Panc1 (cell line): ENCODE data around the gene C19orf25. TPM values are rescaled to one million over a fixed set of nuclear protein-coding genes. Genes with fewer than 3 reads are reported as not detected.

ENCODE experiments used
- ATAC-seq: fragments of 200-7000 bp; cut with Tn5 transposase; 2 replicates; pipeline ENCODE4 v1.9.1; 2020; ENCODE audit warnings: mild to moderate bottlenecking, moderate library complexity
- BruUV-seq: library from RNA; stranded (reverse); fragments of 400-500 nt; replicated peaks from 2 replicates; lab custom pipeline; 2021; lab: Mats Ljungman, UMichigan
- CTCF ChIA-PET: fragments of 300-600 bp; sonication (Branson Sonifier 250); formaldehyde crosslinking; loops from one replicate; lab custom pipeline; 2022; ENCODE audit warnings: antibody characterized with exemption; lab: Charles Lee
- POLR2A ChIA-PET: fragments of 300-600 bp; sonication (Branson Sonifier 250); formaldehyde crosslinking; loops from one replicate; lab custom pipeline; 2022; ENCODE audit warnings: antibody characterized with exemption; lab: Charles Lee
- DNase-seq: peaks from one replicate; pipeline ENCODE4 v3.0.0-alpha.2; 2010; ENCODE audit warnings: low read depth, low spot score
- H3K27ac ChIP-seq: 2 replicates; pipeline ENCODE4 v1.5.1; 2011; ENCODE audit warnings: mild to moderate bottlenecking, low read length, inconsistent platforms
- H3K27me3 ChIP-seq: fragments of 200-500 bp; sonication (Bioruptor generic); 2 replicates; pipeline ENCODE4 v1.6.0; 2014; ENCODE audit warnings: low read length, inconsistent platforms; ENCODE audit not compliant: control insufficient read depth, insufficient read depth
- H3K36me3 ChIP-seq: fragments of 200-500 bp; sonication (Bioruptor generic); 2 replicates; pipeline ENCODE4 v1.5.1; 2014; ENCODE audit warnings: inconsistent platforms, mild to moderate bottlenecking, low read length, moderate library complexity; ENCODE audit not compliant: control insufficient read depth, insufficient read depth
- H3K4me1 ChIP-seq: 2 replicates; pipeline ENCODE4 v1.5.1; 2011; ENCODE audit warnings: inconsistent platforms, mild to moderate bottlenecking, low read length, moderate library complexity; ENCODE audit not compliant: control insufficient read depth, insufficient read depth
- H3K4me3 ChIP-seq, 2 experiments: 2 replicates each; pipeline ENCODE4 v1.5.1; 2011 to 2012; ENCODE audit warnings: low read depth in 2 of 2, low read length in 2 of 2, mild to moderate bottlenecking in 2 of 2, inconsistent platforms in 1 of 2, moderate library complexity in 1 of 2
- H3K9me3 ChIP-seq: fragments of 200-500 bp; sonication (Bioruptor generic); 2 replicates; pipeline ENCODE4 v1.5.1; 2014; ENCODE audit warnings: low read depth, mild to moderate bottlenecking, inconsistent platforms, low read length, moderate library complexity; ENCODE audit not compliant: control insufficient read depth, insufficient read depth
- POLR2AphosphoS5 ChIP-seq: IDR thresholded peaks from 2 replicates; pipeline ENCODE4 v1.6.1; 2012; ENCODE audit warnings: mild to moderate bottlenecking, low read depth, low read length, moderate library complexity
- SIN3A ChIP-seq: IDR thresholded peaks from 2 replicates; pipeline ENCODE4 v1.6.1; 2012; ENCODE audit warnings: low read depth, mild to moderate bottlenecking, low read length, moderate library complexity, borderline replicate concordance; ENCODE audit not compliant: insufficient read depth
- TCF7L2 ChIP-seq: IDR thresholded peaks from 2 replicates; pipeline ENCODE4 v1.6.1; 2011; ENCODE audit warnings: mild to moderate bottlenecking, low read depth, low read length, inconsistent platforms
- in situ Hi-C: cut with HindIII; loops from 2 replicates; pipeline ENCODE4 v1.10.0; 2016; ENCODE audit warnings: low sequenced_read_pairs, low pct_unique_long_range_greater_than_20kb
- intact Hi-C: fragments of 100-400 bp; cut with micrococcal nuclease; formaldehyde crosslinking; loops from one replicate; pipeline ENCODE4 v1.10.0; 2022; ENCODE audit not compliant: unreplicated experiment
- total RNA-seq: library from RNA; stranded (reverse); gene quantifications from one replicate; pipeline ENCODE4 v1.2.1, GENCODE V29; 2021; ENCODE audit not compliant: unreplicated experiment
- TF ChIP-seq, protein P1 (sequence below): fragments of 450-650 bp; IDR thresholded peaks from 2 replicates; pipeline ENCODE4 v1.5.1; 2017; ENCODE audit warnings: mild to moderate bottlenecking
- TF ChIP-seq, protein P2 (sequence below), 2 experiments: IDR thresholded peaks; 2 replicates each; pipeline ENCODE4 v1.6.1; 2011 to 2012; ENCODE audit warnings: low read depth in 2 of 2, control low read depth in 1 of 2, low read length in 1 of 2, mild to moderate bottlenecking in 1 of 2, moderate library complexity in 1 of 2; ENCODE audit not compliant: insufficient read depth in 1 of 2

C19orf25 gene
- total RNA-seq, 1 experiment from 2014 or later = 34.7 TPM

DNA sequence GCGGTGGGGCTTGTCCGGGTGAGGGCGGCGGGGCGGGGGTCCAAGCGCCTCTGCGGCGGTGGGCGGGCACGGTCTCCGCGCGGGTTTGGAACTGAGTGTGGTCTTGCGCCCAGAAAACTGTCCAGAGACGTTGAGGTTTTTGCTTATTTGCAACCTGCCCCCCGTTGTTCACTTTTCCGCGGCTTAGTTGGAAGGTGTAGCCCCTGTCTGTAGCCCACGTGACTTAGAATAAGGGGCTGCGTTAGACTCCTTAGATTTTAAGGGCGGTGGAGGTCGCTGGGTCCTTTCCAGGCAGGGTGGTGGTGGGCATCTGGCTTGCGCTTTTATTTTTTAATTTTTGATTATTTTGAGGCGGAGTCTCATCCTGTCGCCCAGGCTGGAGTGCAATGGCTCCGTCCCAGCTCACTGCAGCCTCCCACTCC, 40.1 kb downstream of the C19orf25 start:
- no peaks in the 10 kb centered on the region for H3K9me3 ChIP-seq
- peak overlapping the region; percentile 73 to 86 for H3K4me3 ChIP-seq
- H3K36me3 ChIP-seq = peaks cover 6% of the 10 kb centered on the region
- peak overlapping the region; percentile 87 for H3K27ac ChIP-seq
- no peaks in the 10 kb centered on the region for H3K27me3 ChIP-seq
- intact Hi-C loops = no loop called here
- in situ Hi-C loops = no loop called here
- ChIA-PET POLR2A (no interaction called here), CTCF (no interaction called here)
- no peak for DNase-seq
- ATAC-seq = no peak
- H3K4me1 ChIP-seq = peaks cover 37% of the 10 kb centered on the region
- BruUV-seq = no TSS peak
- TF ChIP-seq POLR2AphosphoS5 (no peak), TCF7L2 (no peak), SIN3A (no peak)
- TF ChIP-seq, protein P1, sequence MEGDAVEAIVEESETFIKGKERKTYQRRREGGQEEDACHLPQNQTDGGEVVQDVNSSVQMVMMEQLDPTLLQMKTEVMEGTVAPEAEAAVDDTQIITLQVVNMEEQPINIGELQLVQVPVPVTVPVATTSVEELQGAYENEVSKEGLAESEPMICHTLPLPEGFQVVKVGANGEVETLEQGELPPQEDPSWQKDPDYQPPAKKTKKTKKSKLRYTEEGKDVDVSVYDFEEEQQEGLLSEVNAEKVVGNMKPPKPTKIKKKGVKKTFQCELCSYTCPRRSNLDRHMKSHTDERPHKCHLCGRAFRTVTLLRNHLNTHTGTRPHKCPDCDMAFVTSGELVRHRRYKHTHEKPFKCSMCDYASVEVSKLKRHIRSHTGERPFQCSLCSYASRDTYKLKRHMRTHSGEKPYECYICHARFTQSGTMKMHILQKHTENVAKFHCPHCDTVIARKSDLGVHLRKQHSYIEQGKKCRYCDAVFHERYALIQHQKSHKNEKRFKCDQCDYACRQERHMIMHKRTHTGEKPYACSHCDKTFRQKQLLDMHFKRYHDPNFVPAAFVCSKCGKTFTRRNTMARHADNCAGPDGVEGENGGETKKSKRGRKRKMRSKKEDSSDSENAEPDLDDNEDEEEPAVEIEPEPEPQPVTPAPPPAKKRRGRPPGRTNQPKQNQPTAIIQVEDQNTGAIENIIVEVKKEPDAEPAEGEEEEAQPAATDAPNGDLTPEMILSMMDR = no peak
- TF ChIP-seq, protein P2, sequence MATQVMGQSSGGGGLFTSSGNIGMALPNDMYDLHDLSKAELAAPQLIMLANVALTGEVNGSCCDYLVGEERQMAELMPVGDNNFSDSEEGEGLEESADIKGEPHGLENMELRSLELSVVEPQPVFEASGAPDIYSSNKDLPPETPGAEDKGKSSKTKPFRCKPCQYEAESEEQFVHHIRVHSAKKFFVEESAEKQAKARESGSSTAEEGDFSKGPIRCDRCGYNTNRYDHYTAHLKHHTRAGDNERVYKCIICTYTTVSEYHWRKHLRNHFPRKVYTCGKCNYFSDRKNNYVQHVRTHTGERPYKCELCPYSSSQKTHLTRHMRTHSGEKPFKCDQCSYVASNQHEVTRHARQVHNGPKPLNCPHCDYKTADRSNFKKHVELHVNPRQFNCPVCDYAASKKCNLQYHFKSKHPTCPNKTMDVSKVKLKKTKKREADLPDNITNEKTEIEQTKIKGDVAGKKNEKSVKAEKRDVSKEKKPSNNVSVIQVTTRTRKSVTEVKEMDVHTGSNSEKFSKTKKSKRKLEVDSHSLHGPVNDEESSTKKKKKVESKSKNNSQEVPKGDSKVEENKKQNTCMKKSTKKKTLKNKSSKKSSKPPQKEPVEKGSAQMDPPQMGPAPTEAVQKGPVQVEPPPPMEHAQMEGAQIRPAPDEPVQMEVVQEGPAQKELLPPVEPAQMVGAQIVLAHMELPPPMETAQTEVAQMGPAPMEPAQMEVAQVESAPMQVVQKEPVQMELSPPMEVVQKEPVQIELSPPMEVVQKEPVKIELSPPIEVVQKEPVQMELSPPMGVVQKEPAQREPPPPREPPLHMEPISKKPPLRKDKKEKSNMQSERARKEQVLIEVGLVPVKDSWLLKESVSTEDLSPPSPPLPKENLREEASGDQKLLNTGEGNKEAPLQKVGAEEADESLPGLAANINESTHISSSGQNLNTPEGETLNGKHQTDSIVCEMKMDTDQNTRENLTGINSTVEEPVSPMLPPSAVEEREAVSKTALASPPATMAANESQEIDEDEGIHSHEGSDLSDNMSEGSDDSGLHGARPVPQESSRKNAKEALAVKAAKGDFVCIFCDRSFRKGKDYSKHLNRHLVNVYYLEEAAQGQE (IDR thresholded peaks at IDR 0.05; ENCODE audit: insufficient read depth in 1 of 2, low read depth in 2 of 2, low read length in 1 of 2) = no peak

DNA sequence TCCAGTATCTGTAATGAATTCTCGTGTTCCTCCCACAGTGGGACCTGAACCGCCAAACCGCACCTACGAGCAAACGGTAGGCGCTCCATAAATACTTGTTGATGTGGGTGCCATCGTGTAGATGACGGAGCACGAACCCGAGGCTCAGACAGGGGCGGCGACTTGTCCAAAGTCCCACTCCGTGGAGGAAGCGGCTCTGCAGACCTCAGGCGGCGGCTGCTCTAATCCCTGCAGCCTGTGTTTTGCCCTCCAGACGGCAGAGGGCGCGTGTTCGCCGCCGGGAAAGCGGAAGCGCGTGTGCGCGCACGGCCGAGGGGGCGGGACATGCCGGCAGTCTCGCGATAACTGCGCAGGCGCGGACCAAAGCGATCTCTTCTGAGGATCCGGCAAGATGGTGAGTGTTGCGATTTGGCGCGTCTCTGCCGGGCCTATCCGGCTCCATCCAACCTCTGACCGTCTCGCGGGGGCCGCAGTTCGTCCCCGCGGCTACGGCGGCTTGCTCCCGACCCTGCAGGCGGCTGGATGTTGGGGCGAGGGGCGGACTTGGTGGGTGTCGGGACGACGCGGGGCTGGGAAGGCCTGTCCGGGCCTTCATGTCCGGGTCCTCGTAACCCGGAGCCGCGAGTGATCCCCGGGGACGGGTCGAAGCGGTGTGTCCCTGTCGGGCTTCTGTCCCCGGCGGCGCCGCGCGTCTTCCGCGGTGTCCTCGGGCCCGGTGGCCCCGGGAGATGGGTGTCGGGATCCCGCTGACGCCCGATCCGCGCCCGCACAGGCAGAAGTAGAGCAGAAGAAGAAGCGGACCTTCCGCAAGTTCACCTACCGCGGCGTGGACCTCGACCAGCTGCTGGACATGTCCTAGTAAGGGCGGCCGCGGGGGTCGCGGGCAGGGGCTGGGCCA, 40.7 kb downstream of the C19orf25 start, which contains the start of gene RPS15:
TSS of gene RPS15 (plus strand) at position 362 of the 898 bp plus-strand sequence. CDS start at position 392, 30 bp downstream.
- intact Hi-C loops (no loop called here), in situ Hi-C loops (no loop called here)
- ChIA-PET POLR2A (no interaction called here), CTCF (no interaction called here)
- peak within 1 kb of the TSS; percentile 73 to 86 for H3K4me3 ChIP-seq
- peak within 1 kb of the TSS; percentile 87 for H3K27ac ChIP-seq
- DNase-seq (peak; percentile 68), ATAC-seq (peak; percentile 85)
- no peaks in the 10 kb centered on the region for H3K27me3 ChIP-seq
- peaks cover 6% of the 10 kb centered on the region for H3K36me3 ChIP-seq
- peaks cover 33% of the 10 kb centered on the region for H3K4me1 ChIP-seq
- TSS peak; percentile 95 for BruUV-seq
- peak; percentile 77; the same call in 1 of the 2 replicates for TF ChIP-seq SIN3A
- TF ChIP-seq, protein P1 = peak; percentile 94
- TF ChIP-seq TCF7L2 = peak; percentile 77
- TF ChIP-seq POLR2AphosphoS5 = peak; percentile 98
- TF ChIP-seq, protein P2 (IDR thresholded peaks at IDR 0.05; ENCODE audit: insufficient read depth in 1 of 2, low read depth in 2 of 2, low read length in 1 of 2) = peak in 1 of 2 experiments; percentile 25; a peak in 1 of 4 replicates
- no peaks in the 10 kb centered on the region for H3K9me3 ChIP-seq
